ENCODE data around the gene CSTPP1.

DNA sequence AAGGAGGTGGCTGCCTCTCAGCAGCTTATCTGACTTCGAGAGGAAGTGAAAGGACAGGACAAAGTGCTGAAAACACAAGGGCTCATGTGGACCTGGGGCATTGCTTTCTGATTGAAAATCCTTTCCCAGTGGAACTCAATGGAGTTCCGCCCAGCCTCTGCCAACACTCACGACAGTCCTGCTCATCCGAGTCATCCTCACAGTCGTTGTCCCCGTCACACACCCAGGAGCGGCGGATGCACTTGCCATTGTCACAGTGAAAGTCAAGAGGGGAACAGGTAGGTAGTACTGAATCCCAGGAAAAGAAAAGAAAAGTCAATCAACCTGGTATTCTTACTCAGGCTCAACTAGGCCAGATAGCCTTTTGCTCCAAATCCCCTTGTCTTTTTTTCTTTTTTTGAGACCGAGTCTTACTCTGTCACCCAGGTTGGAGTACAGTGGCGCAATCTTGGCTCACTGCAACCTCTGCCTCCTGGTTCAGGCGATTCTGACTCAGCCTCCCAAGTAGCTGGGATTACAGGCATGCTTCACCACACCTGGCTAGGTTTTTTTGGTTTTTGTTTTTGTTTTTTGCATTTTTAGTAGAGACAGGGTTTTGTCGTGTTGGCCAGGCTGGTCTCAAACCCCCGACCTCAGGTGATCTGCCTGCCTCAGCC lies 36.3 kb upstream of the CSTPP1 start:
- TF ChIP-seq EZH2 (IDR thresholded peaks at IDR 0.05), result no peak
- TF ChIP-seq, protein P1, sequence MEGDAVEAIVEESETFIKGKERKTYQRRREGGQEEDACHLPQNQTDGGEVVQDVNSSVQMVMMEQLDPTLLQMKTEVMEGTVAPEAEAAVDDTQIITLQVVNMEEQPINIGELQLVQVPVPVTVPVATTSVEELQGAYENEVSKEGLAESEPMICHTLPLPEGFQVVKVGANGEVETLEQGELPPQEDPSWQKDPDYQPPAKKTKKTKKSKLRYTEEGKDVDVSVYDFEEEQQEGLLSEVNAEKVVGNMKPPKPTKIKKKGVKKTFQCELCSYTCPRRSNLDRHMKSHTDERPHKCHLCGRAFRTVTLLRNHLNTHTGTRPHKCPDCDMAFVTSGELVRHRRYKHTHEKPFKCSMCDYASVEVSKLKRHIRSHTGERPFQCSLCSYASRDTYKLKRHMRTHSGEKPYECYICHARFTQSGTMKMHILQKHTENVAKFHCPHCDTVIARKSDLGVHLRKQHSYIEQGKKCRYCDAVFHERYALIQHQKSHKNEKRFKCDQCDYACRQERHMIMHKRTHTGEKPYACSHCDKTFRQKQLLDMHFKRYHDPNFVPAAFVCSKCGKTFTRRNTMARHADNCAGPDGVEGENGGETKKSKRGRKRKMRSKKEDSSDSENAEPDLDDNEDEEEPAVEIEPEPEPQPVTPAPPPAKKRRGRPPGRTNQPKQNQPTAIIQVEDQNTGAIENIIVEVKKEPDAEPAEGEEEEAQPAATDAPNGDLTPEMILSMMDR (IDR thresholded peaks at IDR 0.05), result no peak
